ENCODE data around the gene RNF150.
"Not testable (repeated sequence)": the region's sequence is repeated elsewhere in the genome, so short reads cannot be mapped to it uniquely, and the experiment has no call there.

RNF150 gene

DNA sequence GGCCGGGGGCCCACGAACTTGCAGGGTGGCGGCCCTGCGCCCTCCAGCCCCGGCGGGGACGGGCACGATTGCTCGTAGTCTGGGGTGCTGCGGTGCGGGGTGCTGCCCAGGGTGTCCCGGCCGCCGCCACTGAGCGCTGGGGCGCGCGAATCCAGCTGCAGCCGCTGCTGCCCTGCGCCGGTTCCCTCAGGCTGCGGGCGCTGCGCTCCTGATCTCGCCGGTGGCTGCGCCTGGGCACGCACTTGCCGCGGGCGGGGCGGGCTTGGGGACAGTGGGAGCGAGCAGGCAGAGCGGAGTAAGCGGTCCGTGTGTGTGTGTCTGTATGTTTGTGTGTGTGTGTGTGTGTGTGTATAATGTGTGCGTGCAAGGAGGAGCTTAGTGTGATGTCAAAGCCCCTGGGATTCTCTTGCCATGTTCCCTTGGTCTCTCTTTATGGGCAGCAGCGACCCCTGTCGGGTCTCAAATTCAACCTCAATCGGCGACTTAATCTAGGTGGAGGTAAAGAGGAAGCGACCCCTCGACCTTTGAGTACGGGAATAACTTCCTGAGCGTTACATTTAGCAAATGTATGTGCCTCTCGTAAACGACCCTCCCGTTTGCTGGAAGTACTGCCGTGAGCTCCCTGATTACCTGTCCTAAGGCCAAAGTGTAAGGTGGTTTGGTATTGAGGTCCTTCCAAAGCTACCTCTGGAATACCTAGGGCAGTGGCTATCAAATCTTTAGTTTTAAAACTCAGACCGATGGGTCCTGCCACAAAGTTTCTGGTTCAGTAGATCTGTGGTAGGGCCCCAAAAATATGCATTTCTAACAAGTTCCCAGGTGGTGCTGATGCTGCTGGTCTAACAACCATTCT, at the start of gene RNF150:
Gene RNF150, minus strand, starts transcription at position 324 of the 853 bp plus-strand sequence.
- DNase-seq (ENCODE audit: low read depth): peak; percentile 74

- DNase-seq (ENCODE audit: low read depth): no peak
Observed at GRCh38 chr4:141180991-141181761, 47.9 kb upstream of the RNF150 start.

DNA sequence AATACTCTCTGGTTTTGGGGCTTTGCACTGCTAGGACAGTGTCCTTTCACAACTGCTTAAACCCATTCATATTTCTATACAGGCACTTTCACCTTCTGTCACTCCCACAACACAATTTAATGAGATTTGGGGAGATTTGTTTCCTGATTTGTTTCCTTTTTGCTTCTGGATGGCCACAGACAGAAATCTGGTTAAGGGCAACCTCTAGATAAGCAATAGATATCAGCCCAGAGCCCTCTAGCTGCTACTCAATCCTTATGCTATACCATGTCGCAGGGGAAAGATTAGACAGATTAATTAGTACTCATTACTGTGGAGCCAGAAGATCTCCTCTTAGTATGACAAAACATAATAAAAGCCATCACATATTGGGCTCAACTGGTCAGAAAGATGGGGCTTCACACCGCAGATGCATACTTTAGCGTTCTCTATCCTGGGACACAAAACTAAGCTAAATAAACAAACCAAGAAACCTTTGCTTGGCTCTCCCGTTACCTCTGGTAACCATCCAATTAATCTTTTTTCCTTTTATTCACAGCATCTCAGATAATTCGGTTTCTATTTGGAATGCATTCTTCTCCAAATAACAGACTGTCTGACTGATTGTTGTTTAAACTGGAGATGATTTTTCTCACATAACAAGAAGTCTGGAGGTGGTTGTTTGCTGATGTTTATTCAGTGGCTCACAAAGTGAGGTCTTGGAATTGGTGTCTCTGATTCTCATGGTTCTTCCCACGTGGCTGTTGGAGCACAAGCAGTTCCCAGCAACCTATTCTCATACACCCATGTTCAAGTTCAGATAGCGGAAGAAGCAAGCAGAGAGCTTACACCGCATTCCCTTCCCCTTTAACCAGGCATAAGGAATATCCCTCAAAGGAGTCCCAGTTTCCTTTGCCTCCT, 46.5 kb upstream of the RNF150 start:
- DNase-seq (ENCODE audit: low read depth): no peak

DNA sequence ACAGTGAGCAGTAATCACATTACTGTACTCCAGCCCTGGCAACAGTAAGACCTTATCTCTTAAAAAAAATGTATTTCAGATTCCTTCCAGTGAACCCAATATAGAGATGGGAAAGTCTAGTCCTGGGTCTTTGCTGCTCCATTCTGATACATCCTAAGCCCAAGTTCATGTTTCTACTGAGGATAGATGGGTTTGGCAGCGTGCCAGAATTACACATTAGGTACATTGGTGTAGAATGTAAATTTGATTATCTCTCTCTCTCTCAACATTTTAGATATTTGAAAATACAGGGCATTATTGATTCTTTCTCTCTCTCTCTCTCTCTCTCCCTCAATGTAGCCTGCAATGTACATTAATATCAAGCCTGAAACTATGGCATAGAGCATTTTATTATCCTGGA, 43.9 kb upstream of the RNF150 start:
- no peak for DNase-seq (ENCODE audit: low read depth)

DNA sequence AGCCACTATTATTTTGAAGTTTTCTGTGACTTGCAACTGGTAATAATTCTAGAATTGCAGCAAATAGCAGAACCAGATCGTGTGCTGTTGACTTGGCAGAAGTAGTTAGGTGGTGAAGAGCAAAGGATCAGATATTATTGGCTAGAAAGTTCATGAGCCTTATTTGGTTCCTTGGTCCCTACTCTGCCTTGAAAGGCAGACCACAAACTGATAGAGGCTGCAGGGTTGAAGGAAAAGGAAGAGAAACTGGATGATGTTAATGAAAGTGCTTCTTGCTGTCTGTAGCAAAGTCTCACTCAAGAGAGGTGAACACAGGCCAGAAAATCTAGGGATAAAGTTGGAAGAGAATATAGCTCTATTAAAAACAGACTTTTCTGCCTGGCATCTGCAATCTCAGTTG, 41.2 kb upstream of the RNF150 start:
- no peak for DNase-seq (ENCODE audit: low read depth)

GRCh38 chr4:141170671-141171070, 37.4 kb upstream of the RNF150 start:
- no peak for DNase-seq (ENCODE audit: low read depth)

- DNase-seq (ENCODE audit: low read depth): no peak
Observed at GRCh38 chr4:141169391-141169790, 36.1 kb upstream of the RNF150 start.

DNA sequence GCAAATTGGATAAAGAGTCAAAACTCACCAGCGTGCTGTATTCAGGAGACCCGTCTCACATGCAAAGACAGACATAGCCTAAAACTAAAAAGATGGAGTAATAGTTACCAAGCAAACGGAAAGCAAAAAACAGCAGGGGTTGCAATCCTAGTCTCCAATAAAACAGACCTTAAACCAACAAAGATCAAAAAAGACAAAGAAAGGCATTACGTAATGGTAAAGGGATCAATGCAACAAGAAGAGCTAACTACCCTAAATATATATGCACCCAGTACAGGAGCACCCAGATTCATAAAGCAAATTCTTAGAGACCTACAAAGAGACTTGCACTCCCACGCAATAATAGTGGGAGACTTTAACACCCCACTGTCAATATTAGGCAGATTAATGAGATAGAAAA, 31.7 kb upstream of the RNF150 start:
- DNase-seq (ENCODE audit: low read depth): not testable (repeated sequence)

DNA sequence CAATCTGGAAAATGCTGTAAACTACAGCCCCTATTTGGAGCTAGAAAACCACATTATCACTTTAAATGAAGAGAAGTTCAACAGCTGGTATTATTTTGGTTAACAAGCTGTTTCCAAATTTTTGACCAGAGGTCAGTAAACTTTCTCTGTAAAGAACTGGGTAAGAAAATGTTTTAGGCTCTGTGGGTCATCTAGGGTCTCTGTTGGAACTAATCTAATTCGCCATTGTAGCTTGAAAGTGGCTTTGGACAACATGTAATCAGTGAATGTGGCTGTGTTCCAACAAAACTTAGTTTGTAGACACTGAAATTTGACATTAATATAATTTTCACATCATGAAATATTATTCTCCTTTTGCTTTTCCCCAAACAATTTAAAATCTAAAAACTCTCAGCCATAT, 25.8 kb upstream of the RNF150 start:
- DNase-seq (ENCODE audit: low read depth): no peak

DNA sequence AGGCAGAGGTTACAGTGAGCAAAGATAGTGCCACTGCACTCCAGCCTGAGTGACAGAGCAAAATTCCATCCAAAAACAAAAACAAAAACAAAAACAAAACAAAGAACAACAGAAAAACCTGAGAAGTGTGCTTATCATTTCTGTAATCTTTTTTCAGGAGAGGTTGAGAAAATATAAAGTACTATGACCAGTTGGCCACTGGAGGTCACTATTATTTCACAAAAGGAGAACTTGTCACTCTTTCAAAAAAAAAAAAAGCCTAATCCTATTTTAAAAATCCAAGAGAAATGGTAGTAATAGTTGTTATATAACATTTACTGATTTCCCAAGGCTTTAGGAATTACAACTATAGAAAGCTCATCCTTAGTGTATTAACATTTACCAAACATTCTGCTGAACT, 24.9 kb upstream of the RNF150 start:
- peak; percentile 58 for DNase-seq (ENCODE audit: low read depth)

DNA sequence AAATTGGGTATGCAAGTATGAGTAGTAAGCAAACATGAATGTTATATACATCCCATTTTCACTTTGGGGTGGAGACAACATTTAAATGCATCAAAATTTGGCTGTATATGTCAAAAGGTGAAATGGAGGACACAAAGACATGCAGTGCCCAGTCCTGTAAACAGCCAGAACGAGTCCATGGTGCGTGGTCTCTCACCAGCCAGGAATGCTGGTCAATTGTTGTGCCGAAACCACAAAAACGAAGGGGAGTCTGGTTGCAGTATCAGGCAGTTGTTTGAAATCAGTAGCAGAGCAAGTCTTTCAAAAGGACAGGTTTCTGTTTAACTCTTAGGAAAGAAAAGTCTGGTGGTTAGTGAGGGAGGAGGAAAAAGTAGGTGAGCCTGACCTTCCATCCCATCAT, 22.3 kb upstream of the RNF150 start:
- DNase-seq (ENCODE audit: low read depth): no peak

- DNase-seq (ENCODE audit: low read depth): no peak
Observed at GRCh38 chr4:141154725-141155124, 21.5 kb upstream of the RNF150 start.

- DNase-seq (ENCODE audit: low read depth): no peak
Observed at GRCh38 chr4:141153751-141154510, 20.7 kb upstream of the RNF150 start.

GRCh38 chr4:141144207-141144606, 10.9 kb upstream of the RNF150 start:
- DNase-seq (ENCODE audit: low read depth): no peak

DNA sequence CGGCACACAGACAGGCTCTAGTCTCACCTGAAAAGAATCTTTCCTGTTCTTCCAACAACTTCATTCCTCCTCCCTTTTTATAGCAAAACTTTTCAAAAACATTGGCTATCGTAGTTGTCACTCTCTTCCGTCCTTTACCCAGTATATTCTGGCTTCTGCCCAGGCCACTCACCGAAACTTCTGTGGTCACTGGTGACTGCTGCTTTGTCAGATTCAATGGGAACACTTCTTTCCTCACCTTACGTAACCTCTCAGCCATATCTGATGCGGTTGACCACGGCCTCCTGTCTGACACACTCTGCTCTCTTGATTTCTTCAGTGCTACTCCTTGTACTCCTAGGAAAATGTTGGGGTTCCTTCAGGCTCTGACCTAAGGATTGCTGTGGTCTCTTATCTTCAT, 9.2 kb upstream of the RNF150 start:
- DNase-seq (ENCODE audit: low read depth): no peak

- DNase-seq (ENCODE audit: low read depth): no peak
Observed at GRCh38 chr4:141140391-141141200, 7.3 kb upstream of the RNF150 start.

DNA sequence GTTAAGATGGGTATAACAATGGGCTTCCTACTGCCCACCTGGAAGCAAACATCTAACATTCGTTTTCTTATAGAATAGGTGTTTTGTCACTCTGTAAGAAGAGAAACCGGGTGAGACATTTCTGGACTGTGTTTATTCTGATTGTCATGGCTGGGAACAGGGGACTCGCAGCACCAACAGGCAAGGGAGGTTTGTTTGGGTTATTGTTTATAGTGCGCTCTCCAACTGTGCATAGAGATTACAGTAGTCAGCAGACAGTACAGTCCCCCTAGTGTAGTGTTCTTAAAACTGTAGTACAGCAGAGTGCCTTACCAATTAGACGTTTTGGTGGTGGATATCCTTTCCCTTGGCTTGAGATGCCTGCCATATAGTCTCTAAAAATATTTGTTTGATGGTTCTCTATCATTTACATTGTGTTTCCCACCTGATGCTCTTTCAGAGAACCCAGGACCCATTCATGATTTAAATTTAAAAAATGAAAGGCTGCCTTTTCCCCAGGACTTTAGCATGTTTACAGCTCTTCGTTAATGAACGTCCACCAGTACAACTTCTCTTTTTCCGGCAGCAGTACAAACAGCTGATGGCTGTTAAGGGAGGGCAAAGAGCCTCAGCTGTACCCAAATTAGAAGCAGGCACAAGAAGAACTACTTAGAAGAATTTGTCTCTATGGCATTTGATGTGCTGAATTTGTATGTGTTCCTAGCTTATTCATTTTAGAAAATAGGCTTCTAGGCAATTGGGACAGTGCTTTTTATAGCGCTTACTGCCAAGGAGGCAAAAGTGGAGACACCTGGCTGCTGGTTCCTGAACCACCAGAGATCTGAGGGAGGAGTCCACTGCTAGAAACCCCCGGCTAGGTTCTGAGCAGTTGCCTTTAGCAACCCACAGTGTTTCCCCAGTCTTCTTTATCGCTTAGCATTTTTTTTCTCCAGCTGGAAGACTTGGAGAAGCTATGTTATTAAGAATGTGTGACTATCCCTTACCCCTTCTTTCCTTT, 1.0 kb upstream of the RNF150 start:
- peak; percentile 27 for DNase-seq (ENCODE audit: low read depth)

DNA sequence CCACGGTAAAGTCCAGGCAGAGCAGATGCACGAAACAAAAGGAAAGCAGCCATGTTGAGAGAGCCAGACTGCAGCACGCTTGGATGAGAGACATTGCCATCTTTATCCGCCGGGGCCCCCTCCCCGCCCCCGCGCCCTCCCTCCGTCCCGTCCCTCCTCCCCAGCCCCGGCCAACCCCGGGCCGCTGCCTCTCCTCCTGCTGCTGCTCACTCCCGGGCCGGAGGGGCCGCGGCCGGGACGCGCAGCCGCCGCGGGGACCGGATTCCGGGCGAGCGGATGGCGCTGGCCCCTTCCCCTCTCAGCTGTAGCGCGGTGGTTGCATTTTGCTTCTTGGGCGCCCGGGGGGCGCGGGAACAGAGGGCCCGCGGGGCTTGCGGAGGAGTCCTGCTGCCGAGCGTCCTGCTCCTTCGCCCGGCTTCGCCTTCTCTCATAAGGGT, 542 bp downstream of the RNF150 start:
- DNase-seq (ENCODE audit: low read depth): peak; percentile 19

- DNase-seq (ENCODE audit: low read depth): no peak
Observed at GRCh38 chr4:141132072-141132708, 1.1 kb downstream of the RNF150 start.

Measured in ELR (cell line).